OCI-LY1 (cell line): ENCODE data around the gene DNAJC30.

Experiments
- H2AFZ ChIP-seq: fragments of 200-600 bp; sonication (generic), shearing (Covaris generic); 2 replicates; pipeline ENCODE4 v1.6.0; 2014; ENCODE audit warnings: antibody characterized with exemption, mild to moderate bottlenecking, low read length
- H3F3A ChIP-seq: fragments of 200-600 bp; sonication (generic), shearing (Covaris generic); 2 replicates; pipeline ENCODE4 v1.6.0; 2014; ENCODE audit warnings: mild to moderate bottlenecking, antibody characterized with exemption, low read length, moderate library complexity; ENCODE audit not compliant: insufficient read depth
- H3K27ac ChIP-seq: fragments of 200-600 bp; sonication (generic); 2 replicates; pipeline ENCODE4 v1.5.1; 2014; ENCODE audit warnings: low read length, mixed run types, mild to moderate bottlenecking, low read depth; ENCODE audit not compliant: poor library complexity, severe bottlenecking
- H3K27me3 ChIP-seq: fragments of 200-600 bp; sonication (generic); 2 replicates; pipeline ENCODE4 v1.6.0; 2014; ENCODE audit warnings: antibody characterized with exemption, mild to moderate bottlenecking, low read length, moderate library complexity; ENCODE audit not compliant: insufficient read depth
- H3K36me3 ChIP-seq: fragments of 200-600 bp; sonication (generic); 2 replicates; pipeline ENCODE4 v1.6.1; 2014; ENCODE audit warnings: mild to moderate bottlenecking, antibody characterized with exemption, low read length, moderate library complexity, mixed read lengths; ENCODE audit not compliant: insufficient read depth
- H3K4me1 ChIP-seq: fragments of 200-600 bp; sonication (generic); 2 replicates; pipeline ENCODE4 v1.5.1; 2014; ENCODE audit warnings: mild to moderate bottlenecking, low read length, moderate library complexity; ENCODE audit not compliant: insufficient read depth, severe bottlenecking
- H3K4me2 ChIP-seq: fragments of 200-600 bp; sonication (generic), shearing (Covaris generic); 2 replicates; pipeline ENCODE4 v1.6.1; 2014; ENCODE audit warnings: low read length
- H3K4me3 ChIP-seq: fragments of 200-600 bp; sonication (generic); 2 replicates; pipeline ENCODE4 v1.5.1; 2014; ENCODE audit warnings: low read length, low read depth, mild to moderate bottlenecking, mixed read lengths; ENCODE audit not compliant: poor library complexity, severe bottlenecking
- H3K79me2 ChIP-seq: fragments of 200-600 bp; shearing (Covaris generic); 2 replicates; pipeline ENCODE4 v1.6.1; 2016; ENCODE audit warnings: mixed run types, low read length, mixed read lengths; ENCODE audit not compliant: insufficient read depth
- H3K9ac ChIP-seq: fragments of 200-600 bp; sonication (generic), shearing (Covaris generic); 2 replicates; pipeline ENCODE4 v1.6.1; 2014; ENCODE audit warnings: mild to moderate bottlenecking, low read length, mixed read lengths
- H3K9me2 ChIP-seq: fragments of 200-600 bp; sonication (generic), shearing (Covaris generic); 2 replicates; pipeline ENCODE4 v1.6.1; 2014; ENCODE audit warnings: low read depth, mild to moderate bottlenecking, low read length, mixed read lengths
- H3K9me3 ChIP-seq: fragments of 200-600 bp; shearing (Covaris generic); 2 replicates; pipeline ENCODE4 v1.6.1; 2014; ENCODE audit warnings: low read length, mixed read lengths
- H4K20me1 ChIP-seq: fragments of 200-600 bp; sonication (generic), shearing (Covaris generic); 2 replicates; pipeline ENCODE4 v1.6.0; 2016; ENCODE audit warnings: mild to moderate bottlenecking, low read length; ENCODE audit not compliant: insufficient read depth
- CTCF ChIP-seq: fragments of 200-600 bp; sonication (generic), shearing (Covaris generic); IDR thresholded peaks from 2 replicates; pipeline ENCODE4 v1.5.1; 2017; ENCODE audit warnings: mild to moderate bottlenecking, antibody characterized with exemption, low read length, moderate library complexity, mixed read lengths
- EZH2 ChIP-seq: fragments of 200-600 bp; sonication (generic), shearing (Covaris generic); IDR thresholded peaks from 2 replicates; pipeline ENCODE4 v1.8.0; 2017; ENCODE audit warnings: borderline replicate concordance, mixed run types, mild to moderate bottlenecking, antibody characterized with exemption, low read length, moderate library complexity, mixed read lengths

The DNAJC30 gene

GRCh38 chr7:73707045-73707631, 23.9 kb upstream of the DNAJC30 start:
- H3K4me3 ChIP-seq: no peak overlapping the region
- H3K27ac ChIP-seq: no peak overlapping the region
- no peaks in the 10 kb centered on the region for H3K79me2 ChIP-seq
- H3K9me2 ChIP-seq: no peaks in the 10 kb centered on the region
- peaks cover 10% of the 10 kb centered on the region; the same call in 1 of the 2 replicates for H3K27me3 ChIP-seq
- H3K4me1 ChIP-seq: peaks cover 3% of the 10 kb centered on the region
- H3F3A ChIP-seq: no peaks in the 10 kb centered on the region
- no peak overlapping the region for H3K4me2 ChIP-seq
- no peak overlapping the region for H2AFZ ChIP-seq
- TF ChIP-seq CTCF: no peak
- TF ChIP-seq EZH2: no peak
- H3K9ac ChIP-seq: no peak overlapping the region
- H4K20me1 ChIP-seq: no peaks in the 10 kb centered on the region
- no peaks in the 10 kb centered on the region for H3K9me3 ChIP-seq
- no peaks in the 10 kb centered on the region for H3K36me3 ChIP-seq

GRCh38 chr7:73706126-73707044, 23.1 kb upstream of the DNAJC30 start:
- H2AFZ ChIP-seq: no peak overlapping the region
- H3K4me2 ChIP-seq: no peak overlapping the region
- no peak overlapping the region for H3K9ac ChIP-seq
- no peak overlapping the region for H3K27ac ChIP-seq
- H4K20me1 ChIP-seq: no peaks in the 10 kb centered on the region
- TF ChIP-seq CTCF (no peak), EZH2 (no peak)
- H3K79me2 ChIP-seq: no peaks in the 10 kb centered on the region
- peaks cover 3% of the 10 kb centered on the region for H3K4me1 ChIP-seq
- H3K9me3 ChIP-seq: no peaks in the 10 kb centered on the region
- peaks cover 10% of the 10 kb centered on the region; the same call in 1 of the 2 replicates for H3K27me3 ChIP-seq
- H3K36me3 ChIP-seq: no peaks in the 10 kb centered on the region
- no peak overlapping the region for H3K4me3 ChIP-seq
- H3F3A ChIP-seq: no peaks in the 10 kb centered on the region
- no peaks in the 10 kb centered on the region for H3K9me2 ChIP-seq

- no peak overlapping the region for H3K4me2 ChIP-seq
These were observed 22.3 kb upstream of the DNAJC30 start for GRCh38 chr7:73705551-73705920.

More at GRCh38 chr7:73705551-73705920, 22.3 kb upstream of the DNAJC30 start:
- Histone ChIP-seq H3K4me3 (no peak overlapping the region), H3K27ac (no peak overlapping the region), H3K9me3 (no peaks in the 10 kb centered on the region), H4K20me1 (no peaks in the 10 kb centered on the region), H2AFZ (no peak overlapping the region), H3K79me2 (no peaks in the 10 kb centered on the region), H3K27me3 (peaks cover 10% of the 10 kb centered on the region; the same call in 1 of the 2 replicates), H3K4me1 (peaks cover 3% of the 10 kb centered on the region), H3F3A (no peaks in the 10 kb centered on the region), H3K9me2 (no peaks in the 10 kb centered on the region), H3K9ac (no peak overlapping the region), H3K36me3 (no peaks in the 10 kb centered on the region)
- no peak for TF ChIP-seq EZH2
